Stimulated activated CD4-positive, alpha-beta T cell treated with anti-CD3 and anti-CD28 coated beads, TNF-alpha, amount 100 ng/mL, for 24 hours (primary cell): Measurements from ENCODE around the gene MBOAT2.
A peak's percentile ranks its signal among the peaks of the same experiment; 100 is the strongest.

Experiments used
- DNase-seq, 3 experiments: peaks; one replicate each; pipeline ENCODE4 v3.0.0-alpha.2; 2020; ENCODE audit warnings: low read depth in 3 of 3

MBOAT2 gene

GRCh38 chr2:8821276-8822217, 181.9 kb downstream of the MBOAT2 start:
- no peak for DNase-seq

DNA sequence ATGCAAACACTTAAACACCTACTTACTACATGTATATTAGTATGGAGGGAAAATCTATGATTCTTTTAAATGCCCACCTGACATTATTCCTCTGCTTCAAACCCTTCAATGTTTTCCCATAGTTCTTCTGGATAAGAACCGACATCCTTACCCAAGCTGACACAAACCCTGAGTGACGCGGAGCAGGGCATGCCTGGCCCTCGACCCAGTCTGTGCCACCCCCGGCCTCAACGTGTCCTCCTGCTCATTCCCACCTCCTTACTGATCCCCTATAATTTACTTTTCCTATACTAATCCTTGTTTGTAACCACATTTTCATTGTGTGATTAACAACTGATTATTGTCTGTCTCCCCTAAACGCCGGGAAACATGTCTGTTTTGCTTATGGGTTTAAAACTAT, 183.5 kb downstream of the MBOAT2 start:
- no peak for DNase-seq

GRCh38 chr2:8819194-8819593, 184.3 kb downstream of the MBOAT2 start:
- DNase-seq: no peak

GRCh38 chr2:8817221-8817620, 186.3 kb downstream of the MBOAT2 start:
- DNase-seq: no peak

DNA sequence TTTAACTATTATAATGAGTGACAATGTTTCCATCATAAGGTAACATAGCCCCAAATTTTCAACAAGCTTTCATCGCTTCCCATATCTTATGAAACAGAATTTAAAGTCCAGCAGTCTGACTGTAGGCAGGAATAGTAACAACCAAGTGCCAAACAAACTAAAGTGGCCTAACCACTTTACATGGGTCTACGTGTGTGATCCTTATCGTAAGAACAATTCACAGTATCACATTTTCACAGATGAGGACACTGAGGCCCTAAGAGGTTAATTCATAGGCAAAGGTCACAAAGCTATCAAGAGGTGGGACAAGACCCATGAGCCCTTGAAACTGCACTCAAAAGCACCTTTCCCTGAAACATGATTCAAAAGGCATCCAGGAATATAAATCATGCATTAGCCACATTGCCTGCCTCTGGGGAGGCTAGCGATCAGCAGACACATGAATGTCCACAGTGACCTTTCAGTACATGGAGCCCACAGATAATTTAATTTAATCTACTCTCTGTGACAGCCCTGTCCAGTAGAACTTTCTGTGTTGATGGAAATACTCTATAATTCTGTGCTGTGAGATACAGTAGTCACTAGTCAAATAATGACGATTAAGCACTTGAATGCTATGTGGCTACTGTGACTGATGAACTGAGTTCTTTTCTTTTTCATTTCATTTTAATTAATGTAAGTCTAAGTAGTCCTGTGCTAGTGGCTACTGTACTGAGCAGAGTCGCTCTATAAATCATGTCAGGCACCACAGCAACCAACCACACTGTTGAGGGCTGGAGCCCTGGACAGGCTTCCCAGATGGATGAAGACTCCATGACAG, 196.4 kb downstream of the MBOAT2 start:
- no peak for DNase-seq

- no peak for DNase-seq
Measured at GRCh38 chr2:8805278-8806210, 197.9 kb downstream of the MBOAT2 start.

- DNase-seq: peak; percentile 18 to 49 (median 27)
Measured at GRCh38 chr2:8803658-8804379, 199.7 kb downstream of the MBOAT2 start.

DNA sequence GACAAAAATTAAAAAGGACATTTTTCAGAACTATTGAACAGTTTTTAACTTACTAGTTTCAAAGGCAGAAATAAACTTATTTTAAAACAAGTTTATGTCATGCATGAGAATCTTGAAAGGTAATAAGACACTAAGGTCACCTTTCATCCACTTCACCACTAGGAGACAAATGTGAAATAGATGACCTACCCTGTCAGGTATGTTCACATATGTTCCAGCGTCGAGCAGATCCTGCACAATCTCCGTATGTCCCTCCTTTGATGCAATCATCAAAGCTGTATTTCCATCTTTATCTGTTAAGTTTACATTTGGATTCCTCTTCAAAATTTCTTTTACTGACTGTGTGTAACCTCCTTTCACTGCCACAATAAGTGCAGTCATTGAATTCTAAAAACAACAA, 200.7 kb downstream of the MBOAT2 start:
- DNase-seq: no peak
